GM19099 (cell line): ENCODE results near the gene CACNA1C.

Experiments
- POLR2A ChIP-seq: IDR thresholded peaks from 3 replicates; pipeline ENCODE4 v1.6.1; 2011; ENCODE audit warnings: low read depth; ENCODE audit not compliant: insufficient read length; ENCODE audit errors: extremely low read depth

Gene CACNA1C

GRCh38 chr12:2262449-2262848 lies 209.7 kb downstream of the CACNA1C start:
- TF ChIP-seq POLR2A = no peak

- no peak for TF ChIP-seq POLR2A
Observed at GRCh38 chr12:2263901-2264300, 211.1 kb downstream of the CACNA1C start.

GRCh38 chr12:2264651-2265232 lies 212.0 kb downstream of the CACNA1C start:
- no peak for TF ChIP-seq POLR2A

- no peak for TF ChIP-seq POLR2A
Observed at GRCh38 chr12:2265461-2266167, 212.8 kb downstream of the CACNA1C start.

- TF ChIP-seq POLR2A = no peak
Observed at GRCh38 chr12:2266666-2267620, 214.2 kb downstream of the CACNA1C start.

- TF ChIP-seq POLR2A = no peak
Observed at GRCh38 chr12:2267703-2268470, 215.1 kb downstream of the CACNA1C start.

- TF ChIP-seq POLR2A = no peak
Observed at GRCh38 chr12:2268471-2269286, 215.9 kb downstream of the CACNA1C start.

GRCh38 chr12:2270846-2271245 lies 218.1 kb downstream of the CACNA1C start:
- no peak for TF ChIP-seq POLR2A

- no peak for TF ChIP-seq POLR2A
Observed at GRCh38 chr12:2271961-2272360, 219.2 kb downstream of the CACNA1C start.

GRCh38 chr12:2273288-2273687 lies 220.5 kb downstream of the CACNA1C start:
- no peak for TF ChIP-seq POLR2A

- no peak for TF ChIP-seq POLR2A
Observed at GRCh38 chr12:2273751-2274150, 221.0 kb downstream of the CACNA1C start.

GRCh38 chr12:2274733-2275132 lies 221.9 kb downstream of the CACNA1C start:
- TF ChIP-seq POLR2A = no peak

GRCh38 chr12:2276288-2277033 lies 223.7 kb downstream of the CACNA1C start:
- no peak for TF ChIP-seq POLR2A

- no peak for TF ChIP-seq POLR2A
Observed at GRCh38 chr12:2277492-2278155, 224.8 kb downstream of the CACNA1C start.
